Stimulated activated CD8-positive, alpha-beta memory T cell treated with anti-CD3 and anti-CD28 coated beads, Interleukin-4, amount 100 ng/mL, for 4 hours (primary cell): ENCODE results near the gene TLE7.

Source experiments
- DNase-seq, 2 donors: peaks; one replicate each; pipeline ENCODE4 v3.0.0-alpha.2; 2020; ENCODE audit warnings: low read depth in 2 of 2, low spot score in 1 of 2

TLE7 gene

GRCh38 chr16:71414038-71414437 lies 27.8 kb downstream of the TLE7 start:
- DNase-seq: no peak

GRCh38 chr16:71413341-71413740 lies 28.5 kb downstream of the TLE7 start:
- no peak for DNase-seq

- DNase-seq: peak; percentile 24 to 46
Measured at GRCh38 chr16:71412270-71413160, 29.3 kb downstream of the TLE7 start.

DNA sequence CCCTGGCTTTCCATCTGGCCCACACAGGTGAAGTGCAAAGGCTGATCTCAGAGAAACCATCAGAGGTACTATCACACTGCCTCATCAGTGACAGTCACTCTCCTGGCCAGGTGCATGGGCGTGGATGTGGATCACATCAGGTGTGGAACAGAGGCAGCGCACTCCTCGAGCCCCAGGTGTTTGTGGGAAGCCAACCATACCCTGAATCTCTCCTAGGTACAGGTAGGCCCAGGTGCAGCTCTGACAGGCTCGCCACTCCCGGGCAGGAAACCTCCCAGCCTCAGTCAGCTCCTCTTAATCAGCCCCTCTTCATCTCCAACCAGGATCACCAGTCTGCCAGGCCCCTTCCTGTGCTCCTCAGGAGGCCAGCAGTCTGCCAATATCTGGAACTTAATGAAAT lies 31.7 kb downstream of the TLE7 start:
- DNase-seq: no peak

DNA sequence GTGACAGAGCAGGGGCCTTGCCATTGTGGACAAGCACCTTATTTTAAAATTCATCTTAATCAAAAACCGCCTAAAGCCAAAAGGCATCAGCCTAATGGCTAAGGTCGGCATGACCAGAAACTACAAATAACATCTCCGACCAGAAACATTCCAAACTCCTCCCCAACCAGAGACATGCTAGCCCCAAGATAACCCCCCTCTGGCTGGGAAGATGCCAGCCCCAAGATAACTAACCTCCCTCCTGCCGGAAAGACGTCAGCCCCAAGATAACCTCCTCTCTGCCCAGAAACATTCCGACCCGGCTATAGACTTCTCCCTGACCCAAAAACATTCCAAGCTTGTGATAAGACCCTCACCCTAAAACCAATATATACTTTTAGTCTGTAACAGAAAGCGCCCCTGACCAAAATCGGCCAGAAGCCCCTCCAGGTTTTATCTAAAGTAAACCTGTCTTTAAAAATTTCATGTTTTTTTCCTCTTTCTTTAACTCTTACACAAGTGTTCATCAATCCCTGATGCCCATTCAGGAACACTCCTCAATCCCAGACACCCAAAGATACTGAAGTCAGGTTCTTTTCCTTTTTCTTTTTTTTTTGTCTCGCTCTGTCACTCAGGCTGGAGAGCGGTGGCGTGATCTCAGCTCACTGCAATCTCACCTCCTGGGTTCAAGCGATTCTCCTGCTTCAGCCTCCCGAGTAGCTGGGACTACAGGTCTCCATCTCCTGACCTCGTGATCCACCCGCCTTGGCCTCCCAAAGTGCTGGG lies 32.7 kb downstream of the TLE7 start:
- no peak for DNase-seq

- no peak for DNase-seq
Measured at GRCh38 chr16:71408536-71408935, 33.3 kb downstream of the TLE7 start.

GRCh38 chr16:71407731-71408130 lies 34.1 kb downstream of the TLE7 start:
- DNase-seq: no peak

GRCh38 chr16:71406724-71407123 lies 35.1 kb downstream of the TLE7 start:
- no peak for DNase-seq

DNA sequence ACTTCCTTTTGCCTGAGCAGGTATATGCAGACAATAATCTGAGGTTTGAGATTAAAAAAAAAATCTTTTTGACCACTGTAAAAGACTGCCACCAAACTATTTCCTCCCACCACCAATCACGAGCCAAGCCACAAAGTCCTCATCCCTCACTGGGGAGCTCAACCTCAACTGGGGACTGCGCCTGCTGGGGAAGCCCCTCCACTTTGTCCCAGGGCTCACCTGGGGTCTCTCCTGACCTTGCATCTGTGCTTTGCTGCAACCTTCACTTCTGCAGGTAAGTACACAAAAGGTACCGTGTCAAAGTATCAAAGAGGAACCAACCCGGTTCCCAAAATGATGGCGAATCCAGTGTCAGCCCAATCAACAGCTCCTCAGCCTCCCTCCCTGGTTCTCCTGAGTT lies 35.5 kb downstream of the TLE7 start:
- no peak for DNase-seq

DNA sequence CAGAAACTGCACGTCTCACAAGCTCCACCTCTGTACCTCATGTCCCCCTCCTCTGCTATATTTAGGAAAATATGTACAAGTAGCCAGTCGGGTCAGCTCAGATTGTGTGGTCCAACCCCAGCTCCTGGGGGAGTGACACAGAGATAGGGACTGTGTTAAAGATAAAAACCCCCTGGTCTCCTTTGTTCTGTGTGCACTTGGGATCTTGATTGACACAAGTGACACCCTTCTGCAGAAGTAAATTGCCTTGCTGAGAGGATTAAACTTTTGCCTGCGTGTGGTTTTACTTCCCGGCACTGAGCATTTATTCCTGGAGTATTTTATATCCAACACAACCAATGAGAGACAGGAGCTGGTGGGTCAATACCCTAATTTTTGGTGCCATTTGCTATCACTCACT lies 37.5 kb downstream of the TLE7 start:
- no peak for DNase-seq

- DNase-seq: no peak
Measured at GRCh38 chr16:71402674-71403073, 39.2 kb downstream of the TLE7 start.

DNA sequence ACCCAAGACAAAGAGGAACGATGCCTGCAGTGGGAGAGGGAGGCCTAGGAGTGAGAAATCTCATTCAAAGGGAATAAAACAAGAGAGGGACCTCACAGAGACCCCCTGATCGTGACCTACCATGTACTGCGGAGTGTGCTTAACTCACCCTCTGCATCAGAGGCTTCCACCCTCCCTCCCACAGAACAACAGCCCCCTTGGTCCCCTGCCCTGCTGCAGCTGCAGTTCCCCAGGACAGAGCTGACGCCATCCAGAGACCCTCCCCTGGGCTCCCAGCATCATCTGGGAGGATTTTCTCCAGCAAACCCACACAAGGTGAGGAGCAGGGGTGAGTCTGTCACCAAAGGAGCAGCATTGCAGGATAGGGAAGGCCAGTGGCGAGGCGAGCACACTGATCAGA lies 39.8 kb downstream of the TLE7 start:
- no peak for DNase-seq

GRCh38 chr16:71399801-71400563 lies 41.9 kb downstream of the TLE7 start:
- no peak for DNase-seq

DNA sequence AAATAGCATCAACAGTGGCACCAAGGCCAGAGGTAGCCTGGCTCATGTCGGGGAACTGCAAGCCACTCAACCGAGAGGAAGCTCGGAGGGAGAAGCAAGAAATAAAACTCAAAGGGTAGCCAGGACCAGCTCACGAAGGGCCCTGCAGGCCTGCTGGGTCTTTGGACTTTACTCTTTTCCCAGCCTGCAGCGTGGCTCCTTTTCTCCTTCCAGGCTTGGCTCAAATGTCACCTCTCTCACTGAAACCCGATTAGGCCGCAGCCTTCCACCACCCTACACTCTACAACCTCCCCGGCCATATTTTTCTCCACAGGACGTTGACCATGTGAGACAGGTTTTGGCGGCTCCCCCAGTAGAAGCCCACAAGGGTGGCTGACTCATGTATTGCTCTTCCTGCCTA lies 45.3 kb downstream of the TLE7 start:
- DNase-seq: no peak

DNA sequence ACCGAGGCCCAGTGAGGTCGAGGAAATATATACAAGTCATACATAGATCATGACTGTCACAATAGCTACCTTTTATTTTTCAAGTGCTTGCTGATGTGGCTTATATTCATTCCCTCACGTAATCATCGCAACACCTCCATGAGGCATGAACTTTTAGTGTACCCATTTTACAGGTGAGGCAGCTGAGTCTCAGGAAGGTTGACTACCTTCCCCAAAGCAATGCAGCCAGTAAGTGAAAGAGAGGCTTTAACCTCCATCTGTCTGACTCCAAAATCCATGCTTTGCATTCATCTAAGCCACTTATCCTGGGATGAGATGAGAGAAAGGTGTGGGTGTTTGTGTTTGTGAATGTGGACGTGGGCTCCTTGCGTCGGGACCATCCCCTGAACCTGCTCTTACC lies 52.5 kb downstream of the TLE7 start:
- DNase-seq: no peak

DNA sequence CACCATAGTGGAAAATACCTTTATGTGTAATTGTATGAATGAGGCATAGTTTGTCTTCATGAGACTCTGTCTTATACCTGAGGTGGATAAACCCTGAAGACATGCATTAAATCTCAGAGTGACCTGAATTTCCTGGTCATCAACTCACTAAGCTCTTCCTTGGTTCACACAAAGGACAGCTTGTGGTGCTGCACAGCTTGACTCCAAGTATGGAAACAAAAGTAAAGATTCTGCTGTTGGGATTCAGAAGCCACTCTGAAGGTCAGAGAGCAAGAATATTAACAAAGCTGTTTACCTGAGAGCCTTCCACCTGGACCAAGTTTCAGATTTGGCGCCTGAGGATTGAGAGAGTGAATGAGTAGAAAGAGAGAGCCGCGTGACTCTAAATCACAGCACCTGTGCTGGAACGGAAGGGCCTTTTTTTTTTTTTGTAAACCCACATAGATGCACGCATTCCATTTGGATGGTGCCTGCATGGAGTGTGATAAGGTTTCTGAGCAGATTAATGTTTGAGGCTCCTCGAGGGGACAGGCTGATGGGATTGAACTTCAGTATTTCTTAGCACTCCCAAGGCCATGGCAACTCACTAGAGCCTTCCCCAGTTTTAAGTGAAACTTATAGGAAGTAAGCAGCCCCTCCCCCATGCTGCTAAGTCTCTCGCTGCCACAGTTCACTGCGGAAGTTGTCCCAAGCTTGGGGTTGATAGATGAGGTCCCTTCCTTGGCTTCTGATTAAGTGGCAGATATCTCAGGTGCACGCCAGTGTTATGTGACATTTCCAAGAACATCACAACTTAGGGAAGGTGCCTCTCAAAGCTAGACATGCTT lies 54.6 kb downstream of the TLE7 start:
- DNase-seq: no peak

GRCh38 chr16:71384073-71384724 lies 57.7 kb downstream of the TLE7 start:
- no peak for DNase-seq

DNA sequence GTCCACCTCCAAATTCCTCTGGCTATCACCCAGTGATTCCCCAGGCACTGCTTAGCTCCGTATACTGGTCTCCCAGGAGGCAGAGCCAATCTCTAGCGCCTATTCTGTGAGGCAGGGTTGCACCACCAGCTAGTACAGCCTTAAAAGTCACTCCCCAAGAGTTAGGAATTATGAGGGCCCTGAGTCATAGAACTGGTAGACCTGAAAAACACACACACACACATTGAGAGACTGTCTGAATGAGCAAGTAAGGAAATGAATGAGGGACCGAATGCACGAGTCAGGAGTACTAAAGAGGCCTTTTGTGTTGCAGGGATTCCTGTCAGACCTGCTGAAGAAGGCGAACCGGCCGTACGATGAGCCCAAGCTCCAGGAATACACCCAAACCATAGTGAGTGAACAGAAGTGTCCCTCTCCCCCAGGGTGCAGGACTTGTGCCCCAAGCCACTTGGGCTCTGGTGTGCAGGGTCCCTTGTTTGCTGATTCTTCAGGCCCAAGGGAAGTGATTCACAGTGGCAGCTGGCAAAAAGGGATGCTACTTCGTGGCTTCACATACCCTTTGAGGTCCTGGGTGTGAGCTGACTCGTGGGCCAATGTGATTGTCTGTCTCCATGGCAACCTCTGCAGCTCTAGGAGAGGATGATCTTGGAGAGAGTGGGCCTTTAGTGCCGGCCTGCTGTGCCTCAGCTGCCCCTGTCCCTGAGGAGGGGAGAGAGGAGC lies 58.6 kb downstream of the TLE7 start:
- DNase-seq: no peak

DNA sequence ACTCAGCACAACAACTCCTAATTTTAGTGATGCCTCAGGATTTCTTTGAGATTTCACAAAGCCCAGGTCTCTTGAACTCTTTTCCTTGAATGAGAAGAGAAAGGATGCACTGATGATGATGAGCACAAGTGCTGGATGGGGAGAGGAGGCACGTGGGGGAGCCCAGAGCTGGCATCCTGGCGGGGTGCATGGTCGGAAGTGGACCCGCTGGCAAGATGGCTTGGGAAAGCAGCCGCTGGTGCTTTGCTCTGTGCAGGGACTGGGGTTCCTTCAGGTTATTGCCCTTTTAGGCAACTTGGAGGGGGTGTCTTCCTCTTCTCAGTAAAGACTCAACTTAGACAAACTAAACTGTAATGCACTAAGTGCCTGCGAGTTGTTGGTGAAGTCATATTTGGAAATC lies 61.0 kb downstream of the TLE7 start:
- no peak for DNase-seq
